GM21447 (cell line): Measurements from ENCODE around the gene CDH3.

Source experiments
- ATAC-seq: cut with Tn5 transposase; IDR thresholded peaks from one replicate; pipeline ENCODE4 v1.9.1; 2021; ENCODE audit not compliant: unreplicated experiment

CDH3 gene

DNA sequence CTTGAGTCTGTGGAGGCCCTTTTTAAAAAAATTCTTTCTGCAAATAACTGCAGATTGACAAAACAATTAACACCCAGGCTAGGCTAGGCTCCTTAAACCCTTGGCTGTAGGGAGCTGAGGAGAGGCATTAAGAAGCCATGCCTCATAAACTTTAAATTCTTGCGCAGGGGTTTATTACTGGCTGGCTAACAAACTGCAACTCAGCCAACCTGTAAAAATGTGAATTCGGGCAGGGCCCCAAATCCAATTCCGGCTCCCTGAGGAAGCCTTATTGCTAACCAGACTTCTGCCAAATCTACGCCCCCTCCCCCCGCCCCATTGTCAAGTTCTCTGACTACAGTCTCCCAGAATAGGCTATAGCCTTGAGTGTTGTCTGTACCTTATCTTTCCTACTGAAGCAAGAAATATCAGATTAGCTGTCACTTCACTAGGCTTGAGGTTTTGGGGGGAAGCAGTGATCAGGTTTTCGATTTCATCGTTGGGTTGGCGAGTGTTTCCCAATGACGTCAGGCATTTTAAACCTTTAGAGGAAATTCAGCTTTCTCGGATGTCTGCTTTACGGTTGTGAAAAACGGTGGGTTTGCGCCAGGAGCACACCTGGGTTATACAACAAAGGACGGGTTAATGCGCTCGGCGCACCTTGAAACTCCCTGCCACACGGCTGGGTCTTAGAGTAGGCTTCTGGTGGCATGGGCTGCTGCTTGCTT, 2.0 kb downstream of the CDH3 start:
- no peak for ATAC-seq

DNA sequence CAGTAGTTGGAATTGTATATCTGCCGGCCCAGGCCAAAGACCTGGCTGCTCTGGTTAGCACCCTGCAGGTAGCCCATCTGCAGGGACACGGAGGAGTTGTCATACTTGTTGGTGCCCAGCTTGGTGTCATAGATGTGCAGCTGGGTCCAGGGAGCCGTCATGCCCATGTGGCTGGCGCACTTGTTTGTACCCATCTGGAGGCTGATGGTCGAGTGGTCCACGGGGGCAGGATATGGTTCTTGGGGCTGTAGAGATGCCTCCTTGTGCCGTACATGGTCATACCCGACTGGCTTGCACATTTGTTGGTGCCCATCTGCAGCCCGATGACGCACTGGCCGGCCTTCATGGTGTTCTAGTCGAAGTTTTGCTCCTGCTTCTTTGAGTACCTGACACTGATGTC, 6.0 kb downstream of the CDH3 start:
- no peak for ATAC-seq

DNA sequence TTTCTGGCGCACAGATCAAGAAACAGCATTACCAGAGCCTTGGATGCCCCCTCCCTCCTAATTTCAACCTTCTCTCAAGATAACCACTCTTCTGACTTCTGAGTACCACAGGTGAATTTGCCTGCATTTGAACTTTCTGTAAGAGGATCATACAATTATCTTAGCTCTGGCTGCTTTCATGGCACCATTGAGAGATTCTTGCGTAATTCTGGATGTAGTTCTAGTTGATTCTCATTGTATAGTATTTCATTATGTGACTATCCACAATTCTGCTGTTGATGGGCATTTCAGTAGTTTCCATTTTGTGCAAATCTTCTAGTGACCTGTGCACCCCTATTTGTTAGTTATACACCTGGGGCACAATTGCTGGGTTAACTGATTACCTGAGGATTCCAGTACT, 7.5 kb downstream of the CDH3 start:
- ATAC-seq, result no peak

GRCh38 chr16:68655806-68656205, 10.7 kb downstream of the CDH3 start:
- no peak for ATAC-seq

- ATAC-seq, result no peak
Observed at GRCh38 chr16:68656751-68657150, 11.6 kb downstream of the CDH3 start.

GRCh38 chr16:68658341-68658973, 13.3 kb downstream of the CDH3 start:
- ATAC-seq, result no peak

DNA sequence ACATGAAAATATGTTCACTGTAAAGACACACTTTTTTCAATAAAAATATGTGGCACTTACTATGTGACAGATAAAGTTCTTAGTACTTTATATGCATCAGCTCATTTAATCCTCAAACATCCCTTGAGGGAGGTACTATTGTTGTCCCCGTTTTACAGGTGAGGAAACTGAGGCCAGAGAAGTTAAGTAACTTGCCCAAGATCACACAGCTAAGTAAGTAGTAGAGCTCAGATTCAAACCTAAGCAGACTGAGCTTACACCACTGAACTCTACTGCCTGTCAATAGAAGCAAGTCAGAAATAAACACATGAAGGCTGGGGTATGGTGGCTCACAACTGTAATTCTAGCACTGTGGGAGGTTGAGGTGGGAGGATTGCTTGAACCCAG, 13.9 kb downstream of the CDH3 start:
- ATAC-seq, result no peak

GRCh38 chr16:68659412-68660358, 14.6 kb downstream of the CDH3 start:
- no peak for ATAC-seq

DNA sequence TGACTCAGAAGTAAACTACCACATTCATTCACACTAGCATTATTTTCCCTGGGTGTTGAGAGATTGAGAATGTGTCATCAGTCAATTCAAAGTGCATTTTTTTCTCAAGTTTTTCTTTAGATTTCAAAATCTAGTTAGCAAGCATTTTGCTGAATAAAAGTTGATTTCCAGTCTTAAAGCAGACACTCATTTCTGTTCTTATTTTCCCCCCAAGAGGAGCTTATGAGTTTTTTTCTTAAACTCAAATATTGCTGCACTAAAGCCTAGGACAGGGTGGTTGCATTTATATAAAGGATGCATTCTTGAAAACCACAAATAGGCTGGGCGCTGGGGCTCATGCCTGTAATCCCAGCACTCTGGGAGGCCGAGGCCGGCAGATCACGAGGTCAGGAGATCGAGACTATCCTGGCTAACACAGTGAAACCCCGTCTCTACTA, 15.3 kb downstream of the CDH3 start:
- no peak for ATAC-seq

DNA sequence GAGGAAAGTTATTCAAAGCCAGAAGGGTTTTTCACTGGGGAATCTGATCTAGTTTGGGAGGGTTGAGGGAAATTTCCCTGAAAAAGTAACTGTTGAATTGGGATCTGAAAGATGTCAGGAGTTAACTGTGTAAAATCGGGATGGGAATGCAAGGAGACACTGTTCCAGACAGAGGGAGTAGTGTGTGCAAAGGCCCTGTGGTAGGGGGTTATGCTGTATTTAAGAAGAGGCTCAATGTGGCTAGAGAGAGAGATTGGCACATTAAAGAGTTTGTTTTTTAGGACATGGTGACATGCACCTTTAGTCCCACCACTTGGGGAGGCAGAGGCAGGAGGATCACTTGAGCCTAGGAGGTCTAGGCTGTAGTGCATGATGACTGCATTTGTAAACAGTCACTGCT, 16.9 kb downstream of the CDH3 start:
- no peak for ATAC-seq

- no peak for ATAC-seq
Observed at GRCh38 chr16:68664297-68664696, 19.2 kb downstream of the CDH3 start.

DNA sequence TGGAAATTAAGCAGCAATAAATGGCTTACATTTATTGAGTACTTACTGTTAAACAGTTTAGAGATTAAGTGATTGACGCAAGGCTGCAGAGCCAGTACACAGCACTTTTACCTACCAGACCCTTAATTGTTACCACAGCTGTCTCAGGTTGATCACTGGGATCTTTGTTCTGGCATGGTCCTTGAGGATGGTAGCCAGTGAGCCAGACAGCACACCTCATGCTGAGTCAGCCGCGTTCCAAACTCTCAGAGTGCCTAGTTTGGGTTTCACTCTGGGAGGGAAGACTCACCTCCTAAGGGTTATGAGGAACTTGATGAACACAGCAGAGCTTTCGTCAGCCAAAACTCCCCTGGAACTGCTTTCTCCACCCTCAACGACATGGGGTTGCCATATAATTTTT, 20.4 kb downstream of the CDH3 start:
- ATAC-seq, result no peak

DNA sequence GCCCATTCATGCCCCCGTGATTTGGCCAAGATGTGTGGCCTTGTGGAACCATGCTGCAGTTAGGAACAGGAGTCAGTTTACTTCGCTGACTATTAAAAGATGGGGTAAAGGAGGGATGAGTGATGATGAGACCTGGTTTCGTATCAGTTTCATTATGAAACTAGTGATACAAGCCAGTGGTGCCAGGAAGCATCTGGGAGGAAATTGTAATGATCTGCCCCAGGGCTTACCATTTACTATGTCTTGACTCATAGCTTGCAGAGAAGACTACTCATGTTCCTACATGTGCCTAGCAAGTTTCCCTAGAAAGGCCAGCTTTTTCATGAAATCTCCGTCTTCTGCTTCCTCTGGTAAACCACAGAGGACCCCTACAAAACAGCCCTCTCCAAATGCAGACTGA, 23.2 kb downstream of the CDH3 start:
- ATAC-seq, result no peak

GRCh38 chr16:68676113-68676860, 31.2 kb downstream of the CDH3 start:
- ATAC-seq, result no peak

- no peak for ATAC-seq
Observed at GRCh38 chr16:68681038-68681437, 35.9 kb downstream of the CDH3 start.

- no peak for ATAC-seq
Observed at GRCh38 chr16:68685685-68686478, 40.8 kb downstream of the CDH3 start.

GRCh38 chr16:68686905-68687304, 41.8 kb downstream of the CDH3 start:
- ATAC-seq, result no peak

- no peak for ATAC-seq
Observed at GRCh38 chr16:68689921-68690320, 44.8 kb downstream of the CDH3 start.

- ATAC-seq, result no peak
Observed at GRCh38 chr16:68695575-68695974, 50.5 kb downstream of the CDH3 start.

- no peak for ATAC-seq
Observed at GRCh38 chr16:68696514-68696913, 51.4 kb downstream of the CDH3 start.
